ENCODE data around the gene DNPH1.

DNPH1 gene

GRCh38 chr6:43253401-43253800, 24.1 kb upstream of the DNPH1 start:
- Histone ChIP-seq H3K9me3 (ENCODE audit: control insufficient read depth, low read length) (no peaks in the 10 kb centered on the region), H3K36me3 (ENCODE audit: control insufficient read depth, insufficient read depth, low read length) (no peaks in the 10 kb centered on the region), H2AFZ (no peak overlapping the region), H3K9ac (no peak overlapping the region), H3K27me3 (ENCODE audit: control insufficient read depth, insufficient read depth, low read length) (no peaks in the 10 kb centered on the region), H3K79me2 (no peaks in the 10 kb centered on the region), H3K4me1 (no peaks in the 10 kb centered on the region), H3K4me3 (ENCODE audit: low read depth, low read length) (no peak overlapping the region), H3K4me2 (ENCODE audit: low read length) (no peak overlapping the region), H3K27ac (no peak overlapping the region)
- TF ChIP-seq CTCF (IDR thresholded peaks at IDR 0.05) = no peak

GRCh38 chr6:43250992-43251373, 21.7 kb upstream of the DNPH1 start:
- Histone ChIP-seq H3K36me3 (ENCODE audit: control insufficient read depth, insufficient read depth, low read length) (no peaks in the 10 kb centered on the region), H3K27ac (no peak overlapping the region), H3K4me2 (ENCODE audit: low read length) (no peak overlapping the region), H2AFZ (peak overlapping the region; percentile 28), H3K9me3 (ENCODE audit: control insufficient read depth, low read length) (no peaks in the 10 kb centered on the region), H3K79me2 (no peaks in the 10 kb centered on the region), H3K4me1 (peaks cover 4% of the 10 kb centered on the region), H3K27me3 (ENCODE audit: control insufficient read depth, insufficient read depth, low read length) (no peaks in the 10 kb centered on the region), H3K9ac (no peak overlapping the region), H3K4me3 (ENCODE audit: low read depth, low read length) (no peak overlapping the region)
- TF ChIP-seq CTCF (IDR thresholded peaks at IDR 0.05) = no peak

GRCh38 chr6:43248791-43249190, 19.5 kb upstream of the DNPH1 start:
- H3K36me3 ChIP-seq (ENCODE audit: control insufficient read depth, insufficient read depth, low read length) = no peaks in the 10 kb centered on the region
- H3K4me1 ChIP-seq = peaks cover 4% of the 10 kb centered on the region
- no peak for TF ChIP-seq CTCF (IDR thresholded peaks at IDR 0.05)
- no peak overlapping the region for H3K4me3 ChIP-seq (ENCODE audit: low read depth, low read length)
- no peaks in the 10 kb centered on the region for H3K9me3 ChIP-seq (ENCODE audit: control insufficient read depth, low read length)
- H3K79me2 ChIP-seq = no peaks in the 10 kb centered on the region
- no peak overlapping the region for H3K27ac ChIP-seq
- no peak overlapping the region for H3K9ac ChIP-seq
- H3K27me3 ChIP-seq (ENCODE audit: control insufficient read depth, insufficient read depth, low read length) = no peaks in the 10 kb centered on the region
- H2AFZ ChIP-seq = no peak overlapping the region
- H3K4me2 ChIP-seq (ENCODE audit: low read length) = no peak overlapping the region

- Histone ChIP-seq H3K9ac (no peak overlapping the region), H3K4me1 (peaks cover 4% of the 10 kb centered on the region), H3K27ac (no peak overlapping the region), H3K27me3 (ENCODE audit: control insufficient read depth, insufficient read depth, low read length) (no peaks in the 10 kb centered on the region), H3K4me2 (ENCODE audit: low read length) (peak overlapping the region; percentile 92), H3K79me2 (no peaks in the 10 kb centered on the region), H3K9me3 (ENCODE audit: control insufficient read depth, low read length) (no peaks in the 10 kb centered on the region), H3K4me3 (ENCODE audit: low read depth, low read length) (peak overlapping the region; percentile 70), H2AFZ (peak overlapping the region; percentile 99), H3K36me3 (ENCODE audit: control insufficient read depth, insufficient read depth, low read length) (no peaks in the 10 kb centered on the region)
- TF ChIP-seq CTCF (IDR thresholded peaks at IDR 0.05) = no peak
These were observed 18.8 kb upstream of the DNPH1 start for GRCh38 chr6:43248101-43248500.

GRCh38 chr6:43247114-43247999, 18.1 kb upstream of the DNPH1 start:
- Histone ChIP-seq H3K4me1 (peaks cover 4% of the 10 kb centered on the region), H3K79me2 (no peaks in the 10 kb centered on the region), H3K27ac (peak overlapping the region; percentile 81), H3K4me3 (ENCODE audit: low read depth, low read length) (peak overlapping the region; percentile 70), H3K9me3 (ENCODE audit: control insufficient read depth, low read length) (no peaks in the 10 kb centered on the region), H3K9ac (peak overlapping the region; percentile 13), H3K27me3 (ENCODE audit: control insufficient read depth, insufficient read depth, low read length) (no peaks in the 10 kb centered on the region), H3K4me2 (ENCODE audit: low read length) (peak overlapping the region; percentile 92), H3K36me3 (ENCODE audit: control insufficient read depth, insufficient read depth, low read length) (no peaks in the 10 kb centered on the region), H2AFZ (peak overlapping the region; percentile 99)
- no peak for TF ChIP-seq CTCF (IDR thresholded peaks at IDR 0.05)

Measured in parathyroid adenoma (tissue), 2 donors.